Measurements from ENCODE around the gene GDF9.

GDF9 gene

DNA sequence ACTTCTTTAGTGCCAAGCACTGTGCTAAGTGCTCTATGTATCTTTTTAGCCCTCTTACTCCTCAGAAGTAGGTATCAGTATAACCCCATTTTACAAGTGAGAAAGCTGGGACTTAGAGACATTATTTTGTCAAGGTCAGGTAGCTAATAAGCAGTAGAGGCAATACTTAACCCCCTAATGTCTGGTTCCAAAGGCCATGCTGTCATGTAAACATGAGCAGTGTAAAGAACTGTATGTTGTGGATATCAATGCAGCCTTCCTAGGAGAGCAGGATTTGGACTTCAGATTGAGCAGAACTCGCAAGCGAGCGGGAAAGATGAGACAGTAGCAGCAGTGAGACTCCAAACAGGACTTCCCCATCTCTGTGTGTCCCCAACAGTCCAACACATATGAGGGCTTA, 32.2 kb downstream of the GDF9 start:
- no peak for FAIRE-seq

DNA sequence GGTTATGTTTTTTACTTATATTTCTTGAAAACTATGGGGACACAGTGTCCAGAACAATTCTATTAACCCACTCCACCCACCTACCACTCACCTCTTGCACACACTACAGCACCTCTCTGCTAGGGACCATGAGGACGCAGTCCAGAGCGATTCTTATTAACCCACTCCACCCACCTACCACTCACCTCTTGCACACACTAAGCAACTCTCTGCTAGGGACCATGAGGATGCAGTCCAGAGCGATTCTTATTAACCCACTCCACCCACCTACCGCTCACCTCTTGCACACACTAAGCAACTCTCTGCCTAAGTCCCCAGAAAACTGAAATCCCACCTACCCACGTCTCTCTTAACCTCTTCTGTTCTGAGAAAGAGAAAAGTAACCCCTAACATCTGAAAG, 33.7 kb downstream of the GDF9 start:
- no peak for FAIRE-seq

DNA sequence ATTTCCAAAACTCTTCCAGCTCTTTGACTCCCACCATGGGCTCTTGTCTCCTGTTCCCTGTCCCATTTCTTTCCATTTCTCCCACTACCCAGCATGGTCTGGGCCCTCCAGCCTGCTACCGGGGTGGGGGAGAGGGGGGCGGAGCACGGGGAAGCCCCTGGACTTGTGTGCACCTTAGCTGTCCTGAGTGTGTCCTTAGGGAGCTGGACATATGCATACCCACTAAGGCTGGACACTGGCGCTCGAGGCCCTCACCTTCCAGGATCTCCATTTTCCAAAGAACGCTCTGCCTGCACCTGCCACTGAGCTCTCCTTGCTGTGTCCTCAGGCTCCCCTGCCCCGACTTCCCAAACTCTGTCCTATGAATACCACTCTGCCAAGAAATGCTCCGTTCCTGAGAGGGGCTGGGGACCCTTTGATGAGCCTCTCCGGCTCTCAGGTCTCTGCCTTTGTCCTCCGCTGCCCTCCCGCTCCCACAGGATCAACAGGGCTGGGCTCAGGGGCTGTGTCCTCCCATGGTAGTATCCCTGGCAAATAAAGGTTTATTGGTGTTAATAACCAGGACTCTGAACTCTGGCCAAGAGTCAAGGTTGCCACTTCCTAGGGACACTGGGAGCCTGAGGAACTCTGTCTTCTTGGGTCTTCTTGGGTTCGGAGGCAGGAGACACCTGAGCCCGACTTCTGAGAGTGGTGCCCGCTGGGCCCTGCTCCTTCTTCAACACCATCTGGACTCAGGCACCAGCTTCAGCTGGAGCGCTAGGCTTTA, 35.0 kb downstream of the GDF9 start:
- no peak for FAIRE-seq

DNA sequence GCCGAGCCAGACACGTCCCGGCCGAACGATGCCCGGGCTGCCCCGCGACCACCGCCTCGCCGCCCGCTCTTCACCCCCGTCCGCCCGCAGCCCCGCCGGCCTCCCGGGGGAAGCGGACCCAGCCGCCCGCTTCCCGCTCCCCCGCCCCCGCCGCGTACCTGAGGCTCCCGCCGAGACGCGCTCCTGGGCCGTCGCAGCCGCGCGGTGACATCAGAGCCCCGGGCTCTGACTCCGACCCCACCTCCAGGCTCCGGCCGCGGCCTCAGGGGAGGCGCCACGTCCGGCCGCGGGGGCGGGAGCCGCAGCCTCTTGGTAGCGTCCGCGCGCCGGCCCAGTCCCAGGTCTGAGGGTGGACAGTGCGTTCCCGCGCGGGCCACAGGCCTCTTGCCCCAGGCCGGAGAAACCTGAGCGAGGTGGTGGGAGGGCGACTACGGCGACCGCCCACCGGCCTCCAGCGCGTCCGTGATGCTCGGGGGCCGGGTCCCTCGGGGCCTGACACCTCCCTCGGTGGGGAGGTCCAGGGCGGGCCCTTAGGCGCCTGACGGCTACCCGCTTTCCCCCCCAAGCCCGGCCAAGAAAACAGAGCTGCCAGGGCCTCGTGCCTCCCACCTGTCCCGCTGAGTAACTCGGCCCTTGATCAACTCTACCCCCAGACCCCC, 35.7 kb downstream of the GDF9 start, which contains the start of gene SHROOM1:
SHROOM1 (minus strand) TSS at position 212 of the 659 bp plus-strand sequence. CDS start 4,507 bp downstream, outside the sequence.
- no peak for FAIRE-seq

DNA sequence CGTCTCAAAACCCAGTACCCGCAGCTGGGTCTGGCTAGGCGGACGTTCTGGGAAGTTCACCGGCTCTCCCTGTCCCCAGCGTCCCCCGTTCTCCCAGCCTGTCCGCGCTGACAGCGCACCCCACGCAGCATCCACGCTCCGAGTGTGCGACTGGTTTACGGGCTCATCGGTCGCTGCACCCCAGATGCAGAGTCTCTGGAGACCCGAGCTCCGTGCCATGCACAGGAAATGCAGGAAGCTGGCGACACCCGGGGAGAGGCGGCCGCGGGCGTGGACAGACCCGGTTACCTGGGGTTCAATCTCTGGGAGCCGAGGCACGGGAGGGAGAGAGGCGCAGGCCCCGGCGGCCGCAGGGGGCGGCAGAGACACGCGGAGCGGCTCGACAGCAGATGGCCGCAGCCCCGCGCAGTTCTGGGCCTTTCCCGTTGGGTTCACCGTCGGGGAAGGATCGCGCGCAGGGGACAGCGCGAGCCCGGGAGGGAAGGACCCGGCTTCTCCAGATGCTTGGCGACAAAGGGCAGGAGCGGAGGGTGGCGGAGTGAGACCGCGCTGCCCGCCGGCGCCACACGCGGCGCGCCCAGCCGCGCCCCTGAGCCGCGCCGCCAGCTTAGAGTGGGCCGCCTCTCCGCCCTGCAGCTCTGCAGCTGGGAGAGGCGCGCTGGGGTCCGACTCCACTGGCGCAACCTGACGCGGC, 36.4 kb downstream of the GDF9 start:
- FAIRE-seq: no peak

DNA sequence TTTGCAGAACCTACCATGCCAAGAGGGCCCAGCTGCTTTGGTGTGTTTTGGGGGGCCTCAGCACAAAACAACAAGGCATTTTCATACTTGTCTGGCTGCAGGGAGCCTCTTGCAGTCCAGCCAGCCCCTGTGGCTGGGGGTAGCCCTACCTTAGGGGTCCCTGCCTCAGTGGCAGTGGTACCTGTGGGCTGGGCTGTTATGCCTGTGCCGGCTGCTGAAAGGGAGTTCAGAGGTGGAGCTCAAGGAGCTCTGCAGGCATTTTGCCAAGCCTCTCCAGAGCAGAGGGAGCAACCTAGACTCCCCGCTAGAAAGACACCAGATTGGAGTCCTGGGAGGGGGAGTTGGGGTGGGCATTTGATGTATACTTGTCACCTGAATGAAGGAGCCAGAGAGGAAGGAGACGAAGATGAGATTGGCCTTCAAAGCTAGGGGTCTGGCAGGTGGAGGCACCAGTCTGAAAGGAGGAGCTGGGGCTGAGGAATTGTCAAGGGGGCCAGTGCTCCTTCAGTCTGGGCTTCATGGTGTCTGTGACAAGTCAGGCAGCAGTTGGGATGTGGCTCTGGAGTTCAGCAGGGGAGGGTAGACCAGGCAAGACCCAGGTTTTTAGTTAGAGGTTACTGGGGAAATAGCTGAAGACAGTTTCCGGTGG, 37.3 kb downstream of the GDF9 start:
- FAIRE-seq: no peak

DNA sequence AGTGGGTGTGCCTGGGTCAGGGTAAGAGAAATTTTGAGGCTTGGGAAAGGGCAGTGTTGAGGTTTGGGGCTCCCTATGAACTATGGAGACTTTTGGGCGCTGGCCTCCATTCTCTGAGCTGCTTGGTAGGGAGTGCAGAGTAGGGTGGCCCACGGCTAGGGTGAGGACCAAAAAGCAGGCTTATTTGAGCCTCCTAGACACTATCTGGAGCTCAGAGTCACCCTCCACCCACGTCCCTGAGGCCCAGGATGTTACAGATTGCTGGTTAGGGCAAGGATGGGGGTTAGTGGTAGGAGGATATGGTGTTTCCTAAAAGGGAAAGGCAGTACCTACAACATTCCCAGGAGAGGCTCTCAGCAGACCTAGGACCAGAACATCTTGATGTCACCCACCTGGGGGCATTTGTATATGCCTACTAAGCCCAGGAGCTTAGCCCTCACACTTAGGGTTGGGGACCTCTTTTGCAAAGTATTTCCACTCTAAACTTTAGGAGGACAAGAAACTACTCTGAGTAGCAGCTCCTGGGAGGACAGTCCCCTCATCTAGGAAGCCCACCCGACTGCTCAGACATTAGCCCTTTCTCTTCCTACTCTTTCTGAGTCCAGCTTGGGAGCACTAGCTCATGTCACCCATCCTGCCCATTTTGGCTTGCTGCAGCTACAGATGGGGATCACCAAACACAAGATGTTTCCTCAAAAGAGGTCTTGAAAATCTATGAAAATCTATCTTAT, 38.2 kb downstream of the GDF9 start:
- FAIRE-seq: no peak

DNA sequence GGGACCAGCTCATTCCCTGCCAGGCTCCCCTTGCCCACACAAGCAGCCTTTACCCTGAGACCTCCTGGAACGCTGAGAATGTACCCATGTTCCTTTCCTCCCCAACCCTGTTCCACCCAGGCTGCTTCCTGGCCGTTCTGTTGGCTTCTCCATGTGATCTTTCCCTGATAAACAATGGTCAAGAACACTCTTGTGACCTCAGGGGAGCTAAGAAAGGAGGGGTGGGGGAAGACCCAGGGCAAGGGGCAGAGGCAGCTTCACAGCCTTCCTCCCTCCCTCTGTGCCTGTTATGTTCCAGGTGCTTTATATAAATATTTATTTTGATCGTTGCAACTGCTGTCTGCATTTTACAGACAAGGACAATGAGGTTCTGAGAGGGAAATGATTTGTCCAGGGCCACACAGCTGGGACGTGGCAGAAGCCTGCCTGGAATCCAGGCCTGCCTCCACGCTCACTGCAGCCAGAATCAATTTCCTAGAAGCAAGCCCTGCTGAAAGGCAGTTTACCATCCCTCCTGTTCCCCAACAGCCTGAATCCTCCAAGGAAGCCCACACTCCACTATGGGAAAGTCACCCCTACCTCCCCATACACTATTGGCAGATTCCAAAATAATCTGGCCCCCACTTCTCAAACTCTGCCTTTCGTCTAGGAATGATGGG, 39.7 kb downstream of the GDF9 start:
- no peak for FAIRE-seq

DNA sequence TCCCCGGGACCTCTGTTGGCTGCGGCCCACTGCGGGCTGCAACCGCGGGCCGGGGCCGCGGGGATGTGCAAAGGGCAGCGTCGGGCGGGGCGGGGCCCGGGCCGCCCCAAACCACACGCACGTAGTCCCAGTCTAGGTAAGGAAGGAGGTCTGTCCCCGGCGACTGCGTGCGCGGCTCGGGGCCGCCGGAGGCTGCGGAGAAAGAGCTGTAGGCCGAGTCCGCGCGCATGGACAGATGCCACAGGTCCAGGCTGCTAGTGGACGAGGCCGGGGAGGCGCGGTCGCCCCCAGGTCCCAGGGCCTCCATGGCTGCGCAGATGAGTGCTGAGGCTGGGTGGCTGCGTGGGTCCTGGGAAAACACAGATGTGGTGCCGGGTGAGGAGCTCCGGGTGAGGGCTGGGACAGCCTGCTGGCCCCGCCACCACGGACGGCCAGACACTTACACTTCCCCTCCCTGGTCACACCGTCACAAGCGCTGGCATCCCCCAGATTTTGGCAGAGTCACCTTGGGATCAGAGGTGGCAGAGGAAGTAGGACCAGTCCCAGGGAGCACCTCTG, 40.4 kb downstream of the GDF9 start:
- FAIRE-seq: no peak

DNA sequence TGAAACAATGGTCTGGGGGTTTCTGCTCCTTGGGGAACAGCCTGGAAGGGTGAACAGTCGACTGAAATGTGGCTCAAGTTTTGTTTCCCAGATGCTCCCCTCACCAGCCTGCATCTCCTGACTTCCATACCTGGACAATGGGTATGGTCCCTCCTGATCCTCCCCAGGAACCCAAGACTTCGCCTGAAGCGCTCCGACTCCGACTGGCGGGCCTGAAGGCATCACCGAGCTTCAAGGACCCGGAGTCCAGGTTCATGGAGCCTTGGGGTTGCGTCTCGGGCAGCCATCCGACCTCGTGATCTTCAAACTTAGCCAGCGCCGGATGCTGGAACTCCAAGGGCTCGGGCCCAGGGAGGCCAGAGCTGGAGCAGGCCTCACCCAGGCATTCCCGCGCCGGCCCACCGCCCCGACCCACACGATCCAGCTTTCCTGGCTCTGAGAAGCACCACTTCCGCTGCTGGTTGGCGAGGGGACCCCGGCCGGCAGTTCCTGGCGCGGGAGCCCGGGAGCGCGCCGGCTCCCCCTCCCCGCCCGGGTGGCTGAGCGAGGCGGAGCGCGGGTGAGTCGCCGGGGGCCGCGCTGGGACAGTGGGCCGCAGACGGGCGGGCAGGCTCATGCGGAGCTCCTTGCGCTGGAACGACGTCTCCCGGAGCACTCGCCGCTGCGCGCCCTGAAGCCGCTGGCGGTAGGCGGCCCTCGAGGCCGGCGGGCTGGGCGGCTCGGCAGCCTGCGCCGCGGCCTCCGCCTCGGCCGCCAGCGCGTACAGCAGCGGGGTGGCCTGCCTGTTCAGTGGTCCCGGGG, 41.0 kb downstream of the GDF9 start:
- FAIRE-seq: no peak

DNA sequence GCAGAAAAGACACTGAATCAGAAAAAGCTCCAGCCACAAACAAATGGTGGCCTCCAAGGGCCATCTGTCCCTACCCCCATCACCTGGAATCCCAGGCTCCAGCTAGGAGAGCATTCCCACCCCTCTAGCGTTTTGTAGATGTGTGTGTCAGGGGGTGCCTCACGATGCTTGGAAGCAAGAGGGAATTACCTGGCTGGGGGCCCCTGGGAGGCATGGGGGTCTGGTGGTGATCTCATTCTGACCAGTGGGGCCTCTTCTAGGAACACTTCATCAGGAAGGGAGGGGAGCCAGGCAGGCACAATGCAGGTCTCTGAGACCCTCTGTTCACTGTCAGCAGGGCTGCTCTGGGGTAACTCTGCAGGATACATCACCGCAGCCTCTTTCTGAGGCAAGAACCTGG, 41.8 kb downstream of the GDF9 start:
- FAIRE-seq: no peak

DNA sequence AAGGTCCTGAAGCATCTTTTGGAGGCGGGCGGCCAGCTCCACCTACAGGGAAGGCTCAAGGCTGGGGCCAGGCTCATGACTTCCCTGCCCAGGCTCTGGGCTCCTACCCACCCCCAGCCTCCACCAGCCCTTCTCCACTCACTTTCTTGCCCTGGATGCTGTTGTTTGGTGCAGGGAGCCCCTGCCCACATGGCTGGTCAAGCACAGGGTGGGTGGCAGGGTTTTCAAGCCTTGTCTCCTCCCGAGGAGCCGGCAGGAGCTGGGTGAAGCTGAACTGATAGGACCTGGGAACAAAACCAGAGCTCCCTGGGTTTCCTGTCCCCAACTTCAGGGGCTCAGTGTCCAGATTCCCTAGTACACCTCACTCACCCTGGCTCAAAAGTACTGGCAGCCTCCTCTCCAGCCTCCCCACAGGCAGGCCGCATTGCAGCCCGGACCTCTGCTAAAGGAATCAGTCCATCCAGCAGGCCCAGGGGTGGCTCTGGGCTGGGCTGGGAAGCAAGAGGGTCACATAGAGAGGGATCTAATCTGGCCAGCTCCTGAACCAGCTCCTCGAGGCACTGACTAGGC, 42.7 kb downstream of the GDF9 start:
- no peak for FAIRE-seq

DNA sequence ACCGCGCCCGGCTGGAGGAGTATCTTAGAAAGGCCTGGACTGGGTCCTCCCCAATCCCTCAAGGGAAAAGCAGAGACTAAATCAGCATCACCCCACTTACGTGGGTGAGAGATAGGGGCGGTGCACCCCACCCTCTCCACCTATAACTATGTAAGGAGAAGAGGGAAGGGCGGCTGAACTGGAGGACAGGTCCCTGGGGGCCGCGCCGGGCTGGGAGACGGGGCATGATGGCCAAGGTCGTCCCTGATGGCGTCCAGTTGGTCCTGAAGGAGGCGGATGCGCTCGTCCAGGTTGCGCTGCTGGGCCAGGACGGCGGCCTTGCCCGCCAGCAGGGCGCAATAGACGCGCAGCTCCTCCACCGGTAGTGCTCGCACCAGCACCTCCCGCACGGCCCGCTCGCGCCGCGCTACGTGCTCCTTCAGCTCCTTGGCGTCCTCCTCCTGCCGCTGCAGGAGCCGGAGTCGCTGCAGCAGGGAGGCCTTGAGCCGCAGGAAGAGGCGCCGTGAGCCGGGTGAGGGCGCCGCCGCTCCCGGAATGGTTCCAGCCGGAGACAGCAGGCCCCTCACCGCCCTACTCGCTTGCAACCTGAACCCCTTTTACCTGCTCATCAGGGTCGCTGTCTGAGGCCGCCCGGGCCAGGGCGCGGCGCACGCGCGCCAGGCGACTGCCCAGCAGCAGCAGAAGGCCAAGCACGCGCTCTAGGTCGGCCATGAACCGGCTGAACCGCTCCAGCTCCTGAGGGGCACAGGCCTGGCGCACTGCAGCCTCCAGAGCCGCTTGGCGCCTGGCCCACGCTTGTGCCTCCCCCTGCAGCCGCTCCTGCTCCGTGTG, 43.4 kb downstream of the GDF9 start:
- FAIRE-seq: no peak

DNA sequence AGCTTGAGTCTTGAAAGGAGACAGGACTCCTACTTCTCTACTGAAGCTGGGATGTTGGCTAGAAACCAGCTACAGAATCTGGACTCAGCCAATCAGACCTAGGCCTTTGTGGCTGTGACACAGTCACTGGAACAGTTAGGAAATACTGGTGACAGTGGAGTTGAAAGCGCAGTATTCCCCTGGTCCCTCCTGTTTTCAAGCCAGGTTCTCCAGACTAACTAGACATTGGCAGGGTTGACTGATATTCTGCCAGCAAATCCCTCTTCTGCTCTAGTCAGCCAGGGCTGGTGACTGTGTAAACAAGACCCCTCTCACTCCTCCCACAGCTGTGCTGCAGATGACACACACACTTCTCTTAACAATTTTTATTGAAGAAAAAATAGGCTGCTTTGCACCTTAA, 44.5 kb downstream of the GDF9 start:
- no peak for FAIRE-seq

DNA sequence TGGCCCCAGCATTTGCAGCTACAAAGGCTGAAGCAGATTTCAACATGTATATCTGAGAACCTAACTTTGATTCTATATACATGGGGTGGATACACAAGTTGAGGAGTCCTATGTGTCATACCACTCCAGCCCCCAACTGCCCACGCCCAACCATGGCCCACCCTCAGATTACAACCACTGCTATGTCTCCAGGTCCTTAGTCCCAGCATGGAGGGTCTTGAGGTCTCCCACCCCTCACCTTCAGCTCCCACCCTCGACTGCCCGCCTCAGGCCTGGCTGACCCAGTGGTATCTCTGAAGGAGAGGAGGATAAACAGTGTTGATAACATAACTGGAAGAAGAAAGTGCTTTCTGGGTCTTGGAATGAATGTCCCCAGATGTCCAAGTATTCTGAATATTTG, 44.9 kb downstream of the GDF9 start:
- no peak for FAIRE-seq

DNA sequence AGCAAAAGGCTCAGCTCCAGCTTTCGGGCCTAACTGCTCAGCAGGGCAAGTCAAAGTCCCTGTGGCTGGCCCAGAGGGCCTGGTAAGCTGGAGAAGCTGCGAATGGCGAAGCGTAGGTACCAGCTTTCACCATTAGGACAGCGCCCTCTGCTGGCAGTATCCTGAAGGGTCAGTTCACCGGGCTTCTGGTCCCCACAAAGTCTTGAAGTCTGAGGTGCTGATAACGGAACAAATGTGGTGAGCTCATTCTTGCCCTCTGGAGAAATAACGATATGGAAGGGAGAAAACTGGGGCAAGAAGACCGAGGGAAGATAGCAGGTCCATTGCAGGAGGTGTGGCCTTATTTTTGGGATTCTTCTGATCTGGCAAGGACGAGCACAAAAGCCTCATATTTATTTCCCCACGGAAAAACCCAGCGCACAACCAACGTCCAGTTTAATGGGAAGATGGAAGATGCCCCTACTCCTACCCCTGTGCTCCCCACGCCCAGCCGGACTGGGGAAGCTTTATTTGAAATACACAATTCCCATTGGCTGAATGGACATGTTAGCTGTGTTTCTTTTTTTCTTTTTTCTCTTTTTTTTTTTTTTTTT, 46.0 kb downstream of the GDF9 start:
- peak; percentile 29 for FAIRE-seq

DNA sequence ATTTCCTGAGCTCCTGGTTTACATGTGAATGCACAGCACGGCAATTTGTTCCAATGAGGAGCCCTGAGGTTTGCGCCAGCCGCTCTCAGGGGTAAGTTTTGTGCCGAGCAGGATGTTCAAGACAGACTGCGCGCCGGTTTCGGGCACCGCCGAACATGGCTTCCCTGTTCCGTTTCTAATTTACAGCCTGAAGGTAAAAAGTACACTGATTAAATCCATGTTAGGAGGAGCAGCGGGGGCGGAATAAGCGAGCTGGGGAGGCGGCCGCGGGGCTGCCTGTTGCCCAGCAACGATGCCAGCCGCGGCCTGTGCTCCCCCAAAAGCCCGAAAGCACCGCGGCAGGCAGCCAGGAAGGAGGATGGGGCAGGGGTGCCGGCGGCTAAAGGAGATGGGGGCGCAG, 46.8 kb downstream of the GDF9 start:
- FAIRE-seq: no peak

DNA sequence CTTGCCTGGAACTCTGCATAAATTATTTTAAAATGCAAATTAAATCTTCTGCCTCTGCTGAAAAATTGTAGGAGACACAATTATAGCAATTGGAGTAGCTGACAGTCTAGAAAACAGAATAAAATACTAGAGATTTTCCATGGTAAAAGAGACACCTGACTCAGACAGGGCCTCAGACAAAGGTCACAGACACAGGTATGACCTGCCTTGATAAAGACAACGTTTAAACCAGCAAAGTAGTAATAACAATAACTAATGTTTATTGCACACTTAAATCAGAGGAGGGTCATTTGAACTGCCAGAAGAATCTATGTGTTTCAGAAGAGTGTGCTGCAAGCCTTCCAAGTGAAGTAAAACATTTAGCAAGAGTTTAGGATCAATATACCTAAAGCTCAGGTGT, 49.3 kb downstream of the GDF9 start:
- FAIRE-seq: no peak

DNA sequence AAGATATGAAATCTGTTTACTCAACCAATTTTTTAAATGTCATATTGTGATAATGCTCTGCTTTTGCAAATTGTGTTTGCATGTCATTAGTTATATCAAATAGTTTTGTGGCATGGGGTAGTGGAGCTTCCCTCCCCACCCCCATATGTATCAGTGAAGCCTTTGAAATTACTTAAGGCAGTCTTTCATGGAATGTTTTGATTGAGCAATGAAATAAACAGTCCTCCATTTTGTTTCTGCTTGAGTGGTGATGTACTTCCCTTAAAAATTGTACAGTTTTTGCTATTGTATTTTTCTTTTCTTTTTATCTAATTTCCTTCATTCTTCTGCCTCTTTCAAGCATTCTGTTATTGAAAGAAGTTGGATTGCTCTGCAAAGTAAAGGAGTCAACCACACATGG, 49.7 kb downstream of the GDF9 start:
- FAIRE-seq: no peak
